ENCODE measurements around the gene PALM.
"Not testable (repeated sequence)": the region's sequence is repeated elsewhere in the genome, so short reads cannot be mapped to it uniquely, and the experiment has no call there.

Gene PALM

GRCh38 chr19:737591-738093 is 28.9 kb downstream of the PALM start:
- Histone ChIP-seq H3K9me3 (ENCODE audit: low read length) (peaks cover 4% of the 10 kb centered on the region), H3K4me3 (ENCODE audit: low read length) (no peak overlapping the region), H3K36me3 (ENCODE audit: insufficient read depth, low read length) (peaks cover 13% of the 10 kb centered on the region), H2AFZ (ENCODE audit: low read depth, low read length) (no peak overlapping the region), H3K27me3 (ENCODE audit: insufficient read depth, low read length) (no peaks in the 10 kb centered on the region), H3K4me1 (ENCODE audit: insufficient read depth, low read length) (no peaks in the 10 kb centered on the region)

DNA sequence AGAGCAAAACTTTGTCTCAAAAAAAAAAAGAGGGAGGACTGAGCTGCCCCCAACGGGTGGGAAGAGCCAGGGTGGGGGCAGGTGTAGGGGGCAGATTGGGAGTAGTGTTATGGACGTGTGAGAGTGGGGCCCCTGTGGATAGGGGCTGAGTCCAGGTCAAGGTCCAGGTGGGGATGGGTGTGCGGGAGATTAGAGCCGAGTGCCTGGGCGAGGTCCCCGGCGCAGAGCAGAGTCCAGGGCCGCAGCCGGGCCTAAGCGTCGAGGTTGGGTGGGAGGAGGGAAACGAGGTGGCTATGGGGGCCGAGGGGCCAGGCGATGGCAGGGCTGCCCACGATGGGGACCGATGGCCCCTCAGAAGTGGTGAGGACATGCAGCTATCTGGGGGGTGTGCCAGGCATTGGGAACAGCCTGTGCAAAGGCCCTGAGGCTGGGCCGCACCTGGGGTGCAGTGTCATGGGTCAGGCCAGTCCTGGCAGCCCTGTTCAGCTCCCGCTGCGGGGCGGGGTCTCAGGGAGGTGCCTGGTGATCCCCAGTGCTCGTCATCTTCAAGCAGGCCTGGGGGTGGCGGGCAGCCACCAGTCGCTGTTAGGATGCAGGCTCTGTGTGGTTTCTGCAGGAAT is 29.9 kb downstream of the PALM start:
- Histone ChIP-seq H3K9me3 (ENCODE audit: low read length) (peaks cover 4% of the 10 kb centered on the region), H3K27me3 (ENCODE audit: insufficient read depth, low read length) (no peaks in the 10 kb centered on the region)

GRCh38 chr19:739998-740715 is 31.4 kb downstream of the PALM start:
- Histone ChIP-seq H3K9me3 (ENCODE audit: low read length) (peaks cover 4% of the 10 kb centered on the region), H2AFZ (ENCODE audit: low read depth, low read length) (no peak overlapping the region)

More for the DNA sequence above, 29.9 kb downstream of the PALM start:
- Histone ChIP-seq H3K4me1 (ENCODE audit: insufficient read depth, low read length) (no peaks in the 10 kb centered on the region), H3K36me3 (ENCODE audit: insufficient read depth, low read length) (peaks cover 9% of the 10 kb centered on the region), H2AFZ (ENCODE audit: low read depth, low read length) (no peak overlapping the region), H3K4me3 (ENCODE audit: low read length) (no peak overlapping the region)

DNA sequence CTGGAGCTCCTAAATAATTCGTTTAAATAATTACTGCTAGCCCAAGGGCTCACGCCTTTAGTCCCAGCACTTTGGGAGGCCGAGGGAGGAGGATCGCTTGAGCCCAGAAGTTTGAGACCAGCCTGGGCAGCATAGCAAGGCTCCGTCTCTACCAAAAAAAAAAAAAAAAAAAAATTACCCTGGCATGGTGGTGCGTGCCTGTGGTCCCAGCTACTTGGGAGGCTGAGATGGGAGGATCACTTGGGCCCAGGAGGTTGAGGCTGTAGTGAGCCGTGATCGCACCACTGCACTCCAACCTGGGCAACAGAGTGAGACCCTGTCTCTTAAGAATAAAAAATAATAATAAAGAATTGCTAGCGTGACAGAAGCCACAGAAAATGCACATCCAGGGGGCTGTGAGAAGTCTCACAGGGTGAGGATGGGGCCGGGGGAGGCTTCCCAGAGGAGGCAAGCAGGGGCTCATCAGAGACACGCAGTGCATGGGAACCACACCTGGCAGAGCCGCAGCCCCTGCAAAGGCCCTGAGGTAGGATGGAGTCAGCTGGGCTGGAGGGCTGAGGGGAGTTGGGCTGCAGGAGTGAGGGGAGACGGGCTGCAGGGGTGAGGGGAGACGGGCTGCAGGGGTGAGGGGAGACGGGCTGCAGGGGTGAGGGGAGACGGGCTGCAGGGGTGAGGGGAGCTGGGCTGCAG is 32.2 kb downstream of the PALM start:
- not testable (repeated sequence) for H3K9me3 ChIP-seq (ENCODE audit: low read length); H3K4me1 ChIP-seq (ENCODE audit: insufficient read depth, low read length); H2AFZ ChIP-seq (ENCODE audit: low read depth, low read length); H3K27me3 ChIP-seq (ENCODE audit: insufficient read depth, low read length); H3K36me3 ChIP-seq (ENCODE audit: insufficient read depth, low read length); H3K4me3 ChIP-seq (ENCODE audit: low read length)

More at GRCh38 chr19:739998-740715, 31.4 kb downstream of the PALM start:
- no peaks in the 10 kb centered on the region for H3K27me3 ChIP-seq (ENCODE audit: insufficient read depth, low read length)
- no peak overlapping the region for H3K4me3 ChIP-seq (ENCODE audit: low read length)
- H3K36me3 ChIP-seq (ENCODE audit: insufficient read depth, low read length): peaks cover 9% of the 10 kb centered on the region
- no peaks in the 10 kb centered on the region for H3K4me1 ChIP-seq (ENCODE audit: insufficient read depth, low read length)

GRCh38 chr19:741506-742131 is 32.9 kb downstream of the PALM start:
- no peak overlapping the region for H2AFZ ChIP-seq (ENCODE audit: low read depth, low read length)
- no peaks in the 10 kb centered on the region for H3K4me1 ChIP-seq (ENCODE audit: insufficient read depth, low read length)
- peaks cover 11% of the 10 kb centered on the region for H3K9me3 ChIP-seq (ENCODE audit: low read length)
- H3K27me3 ChIP-seq (ENCODE audit: insufficient read depth, low read length): no peaks in the 10 kb centered on the region
- H3K4me3 ChIP-seq (ENCODE audit: low read length): no peak overlapping the region
- peaks cover 7% of the 10 kb centered on the region for H3K36me3 ChIP-seq (ENCODE audit: insufficient read depth, low read length)

- Histone ChIP-seq H3K36me3 (ENCODE audit: insufficient read depth, low read length) (peaks cover 10% of the 10 kb centered on the region), H3K9me3 (ENCODE audit: low read length) (peaks cover 20% of the 10 kb centered on the region), H3K27me3 (ENCODE audit: insufficient read depth, low read length) (no peaks in the 10 kb centered on the region), H3K4me1 (ENCODE audit: insufficient read depth, low read length) (no peaks in the 10 kb centered on the region), H3K4me3 (ENCODE audit: low read length) (no peak overlapping the region), H2AFZ (ENCODE audit: low read depth, low read length) (no peak overlapping the region)
Observed at GRCh38 chr19:742540-743075, 33.9 kb downstream of the PALM start.

DNA sequence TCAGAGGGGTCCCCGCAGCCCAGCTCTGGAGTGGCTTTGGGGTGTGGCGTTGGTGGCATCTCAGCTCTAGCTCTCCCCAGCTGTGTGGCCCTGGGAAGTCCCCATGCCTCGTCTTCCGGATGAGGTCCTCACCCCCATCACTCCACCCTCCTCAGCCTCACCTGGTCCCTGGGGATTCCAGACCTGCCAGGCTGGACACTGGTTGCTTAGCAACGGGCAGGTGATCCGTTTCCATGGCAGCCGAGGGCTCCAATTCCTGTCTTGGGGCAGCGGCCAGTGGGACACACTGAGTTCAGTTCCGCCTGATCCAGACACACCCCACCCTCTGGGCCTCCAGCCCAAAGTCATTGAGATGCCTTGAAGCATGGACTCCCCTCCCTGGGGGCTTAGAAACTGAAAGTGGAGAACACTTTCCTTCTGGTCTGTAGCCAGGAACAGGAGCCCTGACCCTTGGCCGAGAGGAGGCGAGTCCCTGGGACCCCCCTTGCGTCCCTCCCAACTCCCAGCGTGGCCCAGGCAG is 34.5 kb downstream of the PALM start:
- Histone ChIP-seq H3K36me3 (ENCODE audit: insufficient read depth, low read length) (peaks cover 14% of the 10 kb centered on the region), H3K4me1 (ENCODE audit: insufficient read depth, low read length) (no peaks in the 10 kb centered on the region), H3K9me3 (ENCODE audit: low read length) (peaks cover 24% of the 10 kb centered on the region), H2AFZ (ENCODE audit: low read depth, low read length) (no peak overlapping the region), H3K27me3 (ENCODE audit: insufficient read depth, low read length) (no peaks in the 10 kb centered on the region), H3K4me3 (ENCODE audit: low read length) (no peak overlapping the region)

- H3K27me3 ChIP-seq (ENCODE audit: insufficient read depth, low read length); H3K4me1 ChIP-seq (ENCODE audit: insufficient read depth, low read length): not testable (repeated sequence)
- peaks cover 24% of the 10 kb centered on the region for H3K9me3 ChIP-seq (ENCODE audit: low read length)
Observed at GRCh38 chr19:745138-745537, 36.4 kb downstream of the PALM start.

DNA sequence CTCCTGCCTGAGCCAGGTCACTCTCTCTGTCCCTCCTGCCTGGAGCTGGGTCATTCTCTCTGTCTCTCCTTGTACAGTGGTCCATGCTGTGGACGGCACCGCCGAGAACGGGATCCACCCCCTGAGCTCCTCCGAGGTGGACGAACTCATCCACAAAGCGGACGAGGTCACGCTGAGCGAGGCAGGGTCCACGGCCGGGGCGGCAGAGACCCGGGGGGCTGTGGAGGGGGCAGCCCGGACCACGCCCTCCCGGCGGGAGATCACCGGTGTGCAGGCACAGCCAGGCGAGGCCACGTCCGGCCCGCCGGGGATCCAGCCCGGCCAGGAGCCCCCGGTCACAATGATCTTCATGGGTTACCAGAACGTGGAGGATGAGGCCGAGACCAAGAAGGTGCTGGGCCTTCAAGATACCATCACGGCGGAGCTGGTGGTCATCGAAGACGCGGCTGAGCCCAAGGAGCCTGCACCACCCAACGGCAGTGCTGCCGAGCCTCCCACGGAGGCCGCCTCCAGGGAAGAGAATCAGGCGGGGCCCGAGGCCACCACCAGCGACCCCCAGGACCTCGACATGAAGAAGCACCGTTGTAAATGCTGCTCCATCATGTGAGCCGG is 37.6 kb downstream of the PALM start:
- Histone ChIP-seq H3K27me3 (ENCODE audit: insufficient read depth, low read length) (no peaks in the 10 kb centered on the region), H3K4me3 (ENCODE audit: low read length) (no peak overlapping the region), H3K4me1 (ENCODE audit: insufficient read depth, low read length) (no peaks in the 10 kb centered on the region), H3K9me3 (ENCODE audit: low read length) (peaks cover 24% of the 10 kb centered on the region), H2AFZ (ENCODE audit: low read depth, low read length) (no peak overlapping the region), H3K36me3 (ENCODE audit: insufficient read depth, low read length) (peaks cover 14% of the 10 kb centered on the region)

More at GRCh38 chr19:745138-745537, 36.4 kb downstream of the PALM start:
- H2AFZ ChIP-seq (ENCODE audit: low read depth, low read length); H3K4me3 ChIP-seq (ENCODE audit: low read length): not testable (repeated sequence)
- peaks cover 14% of the 10 kb centered on the region for H3K36me3 ChIP-seq (ENCODE audit: insufficient read depth, low read length)

GRCh38 chr19:746956-747355 is 38.2 kb downstream of the PALM start:
- Histone ChIP-seq H3K4me3 (ENCODE audit: low read length) (no peak overlapping the region), H3K4me1 (ENCODE audit: insufficient read depth, low read length) (no peaks in the 10 kb centered on the region), H3K36me3 (ENCODE audit: insufficient read depth, low read length) (peaks cover 14% of the 10 kb centered on the region), H3K27me3 (ENCODE audit: insufficient read depth, low read length) (no peaks in the 10 kb centered on the region), H3K9me3 (ENCODE audit: low read length) (peaks cover 22% of the 10 kb centered on the region), H2AFZ (ENCODE audit: low read depth, low read length) (no peak overlapping the region)

DNA sequence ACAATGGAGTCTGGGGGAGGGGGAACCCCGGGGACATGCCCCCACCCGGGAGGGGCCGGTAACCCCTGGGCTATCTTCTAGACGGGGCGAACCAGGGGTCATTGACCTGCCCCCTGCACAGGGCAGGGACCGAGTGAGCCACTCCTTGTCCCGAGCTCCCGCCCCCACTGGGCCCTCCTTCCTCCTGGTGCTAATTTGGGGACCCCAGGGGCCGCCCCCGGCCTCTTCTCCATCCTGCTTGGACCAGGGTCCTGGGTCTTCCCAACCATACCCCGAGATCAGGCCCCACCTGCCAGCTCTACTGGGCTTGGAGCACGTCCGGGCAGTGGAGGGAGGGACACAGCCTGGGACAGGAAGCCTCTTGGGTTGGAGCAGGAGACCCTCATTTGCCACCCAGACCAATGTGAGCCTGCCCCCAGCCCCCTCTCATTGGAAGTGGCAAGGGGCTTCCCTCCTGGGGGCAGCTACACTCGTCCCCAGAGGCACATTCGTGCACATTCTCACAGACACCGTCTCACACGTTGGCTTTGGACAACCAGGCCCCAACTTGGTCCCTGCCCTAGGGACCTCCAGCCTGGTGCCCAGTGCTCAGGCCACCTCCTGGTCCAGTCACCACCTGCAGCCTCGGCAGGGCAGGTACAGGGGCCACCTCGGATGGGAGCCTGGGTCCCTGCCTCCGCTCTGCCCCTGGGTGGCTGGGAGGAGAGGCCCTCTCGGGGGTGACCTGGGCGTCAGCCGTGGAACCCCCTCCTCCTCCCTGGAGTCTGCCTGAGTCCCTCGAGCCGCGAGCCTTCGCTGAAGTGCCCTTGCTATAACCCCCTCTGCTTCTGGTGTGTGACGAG is 38.9 kb downstream of the PALM start:
- H3K9me3 ChIP-seq (ENCODE audit: low read length): peaks cover 21% of the 10 kb centered on the region
- H3K4me1 ChIP-seq (ENCODE audit: insufficient read depth, low read length): no peaks in the 10 kb centered on the region
- H3K4me3 ChIP-seq (ENCODE audit: low read length): no peak overlapping the region
- no peak overlapping the region for H2AFZ ChIP-seq (ENCODE audit: low read depth, low read length)
- H3K27me3 ChIP-seq (ENCODE audit: insufficient read depth, low read length): no peaks in the 10 kb centered on the region
- H3K36me3 ChIP-seq (ENCODE audit: insufficient read depth, low read length): peaks cover 14% of the 10 kb centered on the region

DNA sequence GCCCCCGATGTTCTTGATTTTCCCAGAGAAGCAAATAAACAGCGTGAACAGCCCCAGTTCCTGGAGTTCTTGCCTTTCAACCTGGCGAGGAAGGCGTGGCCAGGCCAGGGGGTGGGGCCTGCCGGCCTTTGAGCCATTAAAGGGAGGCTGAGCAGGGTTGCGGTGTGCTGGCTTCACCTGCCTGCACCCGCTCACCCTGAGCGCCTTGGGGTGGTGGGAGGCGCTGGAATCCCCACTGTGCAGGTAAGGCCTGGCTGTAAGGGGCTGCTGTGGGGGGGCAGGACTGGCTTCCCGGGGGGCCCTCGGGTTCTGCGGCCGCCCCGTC is 39.5 kb downstream of the PALM start:
- no peak overlapping the region for H2AFZ ChIP-seq (ENCODE audit: low read depth, low read length)
- no peaks in the 10 kb centered on the region for H3K27me3 ChIP-seq (ENCODE audit: insufficient read depth, low read length)
- peaks cover 21% of the 10 kb centered on the region for H3K9me3 ChIP-seq (ENCODE audit: low read length)
- H3K36me3 ChIP-seq (ENCODE audit: insufficient read depth, low read length): peaks cover 14% of the 10 kb centered on the region
- no peak overlapping the region for H3K4me3 ChIP-seq (ENCODE audit: low read length)
- H3K4me1 ChIP-seq (ENCODE audit: insufficient read depth, low read length): peaks cover 3% of the 10 kb centered on the region
